Mesenchymal stem cell (in vitro differentiated cells and primary cell): Measurements from ENCODE around the gene INHBA.

Source experiments
- DNase-seq: peaks from one replicate; pipeline ENCODE4 v3.0.0-alpha.2; 2013
- H2AFZ ChIP-seq: one replicate; pipeline ENCODE4 v1.6.1; 2013; ENCODE audit warnings: low read depth, mild to moderate bottlenecking, control low read depth, inconsistent platforms, low read length, moderate library complexity
- H2AK5ac ChIP-seq: 2 replicates; pipeline ENCODE4 v1.6.1; 2013; ENCODE audit warnings: low read length, moderate library complexity, mild to moderate bottlenecking, inconsistent platforms; ENCODE audit not compliant: severe bottlenecking
- H2BK120ac ChIP-seq: one replicate; pipeline ENCODE4 v1.6.1; 2013; ENCODE audit warnings: low read depth, mild to moderate bottlenecking, inconsistent platforms, low read length, moderate library complexity
- H2BK12ac ChIP-seq, 2 experiments: one replicate each; pipeline ENCODE4 v1.6.1; 2013; ENCODE audit warnings: inconsistent platforms in 2 of 2, low read length in 2 of 2, mild to moderate bottlenecking in 2 of 2, moderate library complexity in 2 of 2, control low read depth in 1 of 2
- H2BK15ac ChIP-seq: one replicate; pipeline ENCODE4 v1.6.1; 2013; ENCODE audit warnings: mild to moderate bottlenecking, low read depth, inconsistent platforms; ENCODE audit not compliant: poor library complexity, severe bottlenecking
- H2BK5ac ChIP-seq: 2 replicates; pipeline ENCODE4 v1.6.1; 2013; ENCODE audit warnings: low read depth, mild to moderate bottlenecking, low read length, control low read depth, inconsistent platforms; ENCODE audit not compliant: poor library complexity, severe bottlenecking
- H3K14ac ChIP-seq, 2 experiments: one replicate each; pipeline ENCODE4 v1.6.1; 2013; ENCODE audit warnings: inconsistent platforms in 2 of 2, low read length in 2 of 2, control low read depth in 1 of 2, mild to moderate bottlenecking in 1 of 2, moderate library complexity in 1 of 2
- H3K18ac ChIP-seq, 2 experiments: one replicate each; pipeline ENCODE4 v1.6.1; 2013; ENCODE audit warnings: inconsistent platforms in 2 of 2, low read length in 2 of 2, control low read depth in 1 of 2, low read depth in 1 of 2, mild to moderate bottlenecking in 1 of 2
- H3K23ac ChIP-seq, 2 experiments: one replicate each; pipeline ENCODE4 v1.6.1; 2013; ENCODE audit warnings: inconsistent platforms in 2 of 2, low read length in 2 of 2, mild to moderate bottlenecking in 2 of 2, moderate library complexity in 2 of 2, control low read depth in 1 of 2
- H3K27ac ChIP-seq: 2 replicates; pipeline ENCODE4 v1.5.1; 2013; ENCODE audit warnings: mild to moderate bottlenecking, moderate library complexity, low read length, control low read depth, inconsistent platforms; ENCODE audit not compliant: poor library complexity, severe bottlenecking
- H3K27me3 ChIP-seq, 2 experiments: 2 replicates each; pipeline versions ENCODE4 v1.6.1 to v1.7.0; 2013; ENCODE audit warnings: low read length in 2 of 2, mild to moderate bottlenecking in 2 of 2, moderate library complexity in 2 of 2, control low read depth in 1 of 2, inconsistent platforms in 1 of 2; ENCODE audit not compliant: control insufficient read depth in 1 of 2, insufficient read depth in 1 of 2
- H3K36me3 ChIP-seq, 2 experiments: 2 replicates each; pipeline versions ENCODE4 v1.6.1 to v1.7.0; 2013; ENCODE audit warnings: low read length in 2 of 2, control low read depth in 1 of 2, inconsistent platforms in 1 of 2, low read depth in 1 of 2, mild to moderate bottlenecking in 1 of 2; ENCODE audit not compliant: insufficient read depth in 2 of 2, control insufficient read depth in 1 of 2
- H3K4ac ChIP-seq, 2 experiments: one replicate each; pipeline ENCODE4 v1.6.1; 2013; ENCODE audit warnings: inconsistent platforms in 2 of 2, low read length in 2 of 2, mild to moderate bottlenecking in 2 of 2, moderate library complexity in 2 of 2, control low read depth in 1 of 2, low read depth in 1 of 2
- H3K4me1 ChIP-seq: 2 replicates; pipeline ENCODE4 v1.6.1; 2013; ENCODE audit warnings: low read depth, low read length, control low read depth; ENCODE audit not compliant: control insufficient read depth, insufficient read depth
- H3K4me2 ChIP-seq: 2 replicates; pipeline ENCODE4 v1.6.1; 2013; ENCODE audit warnings: low read length, mild to moderate bottlenecking, inconsistent platforms; ENCODE audit not compliant: poor library complexity, severe bottlenecking
- H3K4me3 ChIP-seq, 2 experiments: 2 replicates each; pipeline versions ENCODE4 v1.5.1 to v1.7.0; 2013; ENCODE audit warnings: low read length in 2 of 2, mild to moderate bottlenecking in 2 of 2, control low read depth in 1 of 2, low read depth in 1 of 2; ENCODE audit not compliant: insufficient read depth in 1 of 2
- H3K79me1 ChIP-seq: replicated peaks from 2 replicates; pipeline ENCODE4 v1.6.1; 2013; ENCODE audit warnings: mild to moderate bottlenecking, control low read depth, low read length, inconsistent platforms; ENCODE audit not compliant: poor library complexity, severe bottlenecking
- H3K9ac ChIP-seq: 2 replicates; pipeline ENCODE4 v1.7.0; 2013; ENCODE audit warnings: mild to moderate bottlenecking, low read length, moderate library complexity
- H3K9me3 ChIP-seq: 2 replicates; pipeline ENCODE4 v1.7.0; 2013; ENCODE audit warnings: mild to moderate bottlenecking, low read length; ENCODE audit not compliant: control insufficient read depth
- H4K8ac ChIP-seq: one replicate; pipeline ENCODE4 v1.6.1; 2013; ENCODE audit warnings: inconsistent platforms, mild to moderate bottlenecking, low read length, moderate library complexity
- H4K91ac ChIP-seq: one replicate; pipeline ENCODE4 v1.6.1; 2013; ENCODE audit warnings: mild to moderate bottlenecking, low read length, inconsistent platforms
- WGBS: methylation state at CpG from one replicate; pipeline ENCODE4 v1.1.7; 2013; ENCODE audit warnings: mixed read lengths; 5-methylcytosine and 5-hydroxymethylcytosine counted together

The INHBA gene

DNA sequence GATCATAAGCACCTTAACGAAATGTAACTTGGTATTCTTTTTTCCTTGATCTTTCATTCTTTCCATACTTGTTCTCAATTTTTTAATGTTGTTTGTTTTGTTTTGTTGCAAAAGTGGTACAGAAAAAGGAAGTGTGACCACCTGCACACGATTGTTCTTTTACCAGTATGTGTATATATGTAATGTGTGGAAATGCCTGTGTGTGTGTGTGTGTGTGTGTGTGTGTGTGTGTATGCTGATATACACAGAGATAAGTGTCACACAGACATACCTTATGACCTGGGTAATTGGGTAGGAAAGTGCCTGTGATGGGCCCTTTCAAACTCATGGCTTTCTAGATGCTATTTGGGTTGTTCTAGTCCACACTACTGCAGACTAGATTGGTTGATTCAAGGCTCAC, 14.0 kb downstream of the INHBA start:
- no peak overlapping the region for H2BK120ac ChIP-seq
- no peak overlapping the region for H4K91ac ChIP-seq
- H3K23ac ChIP-seq = no peak overlapping the region
- H2AK5ac ChIP-seq = no peak overlapping the region
- no peak overlapping the region for H3K4me2 ChIP-seq
- no peak overlapping the region for H3K4ac ChIP-seq
- no peak overlapping the region for H3K18ac ChIP-seq
- peaks cover 30 to 55% of the 10 kb centered on the region in 2 experiments for H3K36me3 ChIP-seq
- H3K4me1 ChIP-seq = peaks cover 20% of the 10 kb centered on the region
- no peak overlapping the region for H4K8ac ChIP-seq
- H3K4me3 ChIP-seq = no peak overlapping the region
- H2BK5ac ChIP-seq = no peak overlapping the region
- no peak overlapping the region for H3K14ac ChIP-seq
- DNase-seq = no peak
- H3K27ac ChIP-seq = no peak overlapping the region
- no peaks in the 10 kb centered on the region for H3K9me3 ChIP-seq
- H3K79me1 ChIP-seq = peaks cover 12% of the 10 kb centered on the region
- H2BK12ac ChIP-seq = no peak overlapping the region
- WGBS = 97% methylated on average over 1 of the region's 2 CpGs
- no peak overlapping the region for H2BK15ac ChIP-seq
- no peaks in the 10 kb centered on the region for H3K27me3 ChIP-seq
- no peak overlapping the region for H3K9ac ChIP-seq
- H2AFZ ChIP-seq = no peak overlapping the region

DNA sequence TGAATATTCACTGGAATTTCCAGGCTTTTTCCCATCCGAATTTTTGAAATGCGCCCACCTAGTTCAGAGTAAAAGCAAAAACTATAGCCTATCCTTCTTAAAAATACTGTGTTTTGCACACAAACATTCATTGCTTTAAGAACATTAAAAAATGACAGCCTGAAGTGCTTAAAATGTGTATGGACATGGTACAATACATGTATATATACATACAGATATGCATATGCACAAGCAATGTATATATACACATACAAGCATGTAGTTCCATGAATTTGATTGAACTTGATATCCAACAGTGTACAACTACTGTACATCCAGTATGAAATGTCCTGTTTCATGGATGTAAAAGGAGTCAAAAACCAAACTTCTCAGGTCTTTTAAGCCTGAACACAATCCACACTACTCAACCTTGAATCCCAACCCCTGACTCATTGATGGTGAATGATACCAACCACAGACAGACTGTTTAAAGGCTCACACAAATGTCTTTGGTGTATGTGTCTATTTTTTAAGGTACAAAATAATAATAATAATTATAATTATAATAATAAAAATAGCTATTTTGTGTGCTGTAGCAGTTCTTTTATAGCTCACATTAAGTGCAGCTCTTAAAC, 14.8 kb downstream of the INHBA start:
- no peak overlapping the region for H2BK12ac ChIP-seq
- H3K36me3 ChIP-seq = peaks cover 27 to 52% of the 10 kb centered on the region in 2 experiments
- H4K91ac ChIP-seq = no peak overlapping the region
- no peak overlapping the region for H2AK5ac ChIP-seq
- no peak overlapping the region for H3K14ac ChIP-seq
- H3K27ac ChIP-seq = no peak overlapping the region
- no peak for DNase-seq
- no peaks in the 10 kb centered on the region for H3K9me3 ChIP-seq
- no peak overlapping the region for H2BK5ac ChIP-seq
- no peak overlapping the region for H2BK15ac ChIP-seq
- H3K18ac ChIP-seq = no peak overlapping the region
- no peak overlapping the region for H2AFZ ChIP-seq
- H3K9ac ChIP-seq = no peak overlapping the region
- no peak overlapping the region for H4K8ac ChIP-seq
- no peak overlapping the region for H3K4me3 ChIP-seq
- no peak overlapping the region for H2BK120ac ChIP-seq
- H3K27me3 ChIP-seq = no peaks in the 10 kb centered on the region
- H3K4me2 ChIP-seq = no peak overlapping the region
- WGBS = no CpG with 5 or more reads among the region's 2 CpGs
- peaks cover 12% of the 10 kb centered on the region for H3K79me1 ChIP-seq
- H3K4ac ChIP-seq = no peak overlapping the region
- no peak overlapping the region for H3K23ac ChIP-seq
- H3K4me1 ChIP-seq = peaks cover 17% of the 10 kb centered on the region

DNA sequence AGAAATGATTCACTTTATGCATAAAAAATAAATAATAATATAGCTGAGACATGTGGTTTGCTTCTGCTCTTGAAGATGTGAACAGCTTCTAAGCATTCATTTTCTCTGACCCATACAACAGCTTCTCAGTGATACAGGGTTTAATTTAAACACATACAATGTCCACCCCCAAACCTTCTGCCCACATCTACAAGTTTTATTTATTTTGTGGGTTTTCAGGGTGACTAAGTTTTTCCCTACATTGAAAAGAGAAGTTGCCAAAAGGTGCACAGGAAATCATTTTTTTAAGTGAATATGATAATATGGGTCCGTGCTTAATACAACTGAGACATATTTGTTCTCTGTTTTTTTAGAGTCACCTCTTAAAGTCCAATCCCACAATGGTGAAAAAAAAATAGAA, 17.2 kb downstream of the INHBA start:
- WGBS = no CpG with 5 or more reads among the region's 1 CpG
- peak; percentile 38 for DNase-seq

DNA sequence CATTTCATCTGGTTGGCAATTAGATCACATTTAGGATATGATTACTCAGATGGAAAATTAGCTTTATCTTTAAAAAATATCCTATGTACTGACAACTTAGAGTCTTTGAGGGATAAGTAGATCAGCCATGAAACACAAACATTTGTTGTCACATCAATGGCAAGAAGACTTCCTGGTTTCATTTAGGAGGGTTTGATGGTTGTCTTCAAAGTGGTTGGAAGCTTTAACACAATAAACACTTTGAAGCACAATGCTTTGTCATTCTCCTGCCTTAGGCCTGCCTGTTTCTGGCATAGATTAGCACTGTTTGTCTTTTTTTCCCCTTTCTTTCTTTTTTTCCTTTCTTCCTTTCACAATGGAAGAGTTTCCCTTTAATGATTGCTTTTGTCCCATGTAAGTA, 20.5 kb downstream of the INHBA start:
- no peak for DNase-seq
- Histone ChIP-seq H2BK15ac (no peak overlapping the region), H3K18ac (no peak overlapping the region), H3K9ac (no peak overlapping the region), H3K27me3 (no peaks in the 10 kb centered on the region), H3K23ac (no peak overlapping the region), H2BK5ac (no peak overlapping the region), H2AFZ (no peak overlapping the region), H2BK12ac (no peak overlapping the region), H3K36me3 (peaks cover 0 to 6% of the 10 kb centered on the region in 2 experiments), H4K8ac (no peak overlapping the region), H3K4me3 (no peak overlapping the region), H2BK120ac (no peak overlapping the region), H3K9me3 (no peaks in the 10 kb centered on the region), H4K91ac (no peak overlapping the region), H3K4ac (no peak overlapping the region), H3K27ac (no peak overlapping the region), H3K4me1 (no peaks in the 10 kb centered on the region), H3K14ac (no peak overlapping the region), H3K79me1 (peaks cover 2% of the 10 kb centered on the region), H3K4me2 (no peak overlapping the region), H2AK5ac (no peak overlapping the region)

More for the DNA sequence above, 17.2 kb downstream of the INHBA start:
- Histone ChIP-seq H3K36me3 (peaks cover 11 to 32% of the 10 kb centered on the region in 2 experiments), H3K18ac (no peak overlapping the region), H3K4me1 (peaks cover 7% of the 10 kb centered on the region), H3K4me2 (no peak overlapping the region), H2BK15ac (no peak overlapping the region), H3K4ac (no peak overlapping the region), H2BK12ac (no peak overlapping the region), H2AFZ (no peak overlapping the region), H3K27ac (no peak overlapping the region), H4K91ac (no peak overlapping the region), H4K8ac (no peak overlapping the region), H2BK5ac (no peak overlapping the region), H3K4me3 (no peak overlapping the region), H3K14ac (no peak overlapping the region), H3K9ac (no peak overlapping the region), H3K27me3 (no peaks in the 10 kb centered on the region), H3K79me1 (peaks cover 10% of the 10 kb centered on the region), H2AK5ac (no peak overlapping the region), H3K9me3 (no peaks in the 10 kb centered on the region), H2BK120ac (no peak overlapping the region), H3K23ac (no peak overlapping the region)
